Urothelium cell line (cell line): ENCODE results near the gene NLRP12.
"Not testable (repeated sequence)": the region's sequence is repeated elsewhere in the genome, so short reads cannot be mapped to it uniquely, and the experiment has no call there.

Source experiments
- DNase-seq: peaks from one replicate; pipeline ENCODE4 v3.0.0; 2011; ENCODE audit warnings: low spot score, mixed read lengths
- FAIRE-seq: peaks from 2 replicates; lab custom pipeline; 2011; peaks lifted over from hg19 to GRCh38; lab: Jason Lieb, UNC

The NLRP12 gene

GRCh38 chr19:53782698-53783097, 41.4 kb downstream of the NLRP12 start:
- DNase-seq (no peak), FAIRE-seq (no peak)

DNA sequence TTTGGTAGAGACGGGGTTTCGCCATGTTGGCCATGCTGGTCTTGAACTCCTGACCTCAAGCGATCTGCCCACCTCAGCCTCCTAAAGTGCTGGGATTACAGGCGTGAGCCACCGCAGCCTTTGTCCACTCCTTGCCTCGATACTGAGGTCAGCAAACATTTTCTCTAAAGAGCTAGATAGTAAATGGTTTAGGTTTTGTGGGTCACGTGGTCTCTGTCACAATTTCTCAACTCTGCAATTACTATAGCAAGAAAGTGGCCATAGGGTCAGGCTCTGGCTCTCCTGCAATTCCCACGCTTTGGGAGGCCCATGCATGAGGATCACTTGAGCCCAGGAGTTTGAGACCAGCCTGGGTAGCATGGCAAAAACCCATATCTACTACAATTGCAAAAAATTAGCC, 42.8 kb downstream of the NLRP12 start:
- not testable (repeated sequence) for FAIRE-seq, DNase-seq

GRCh38 chr19:53780506-53780905, 43.6 kb downstream of the NLRP12 start:
- no peak for DNase-seq
- no peak for FAIRE-seq

DNA sequence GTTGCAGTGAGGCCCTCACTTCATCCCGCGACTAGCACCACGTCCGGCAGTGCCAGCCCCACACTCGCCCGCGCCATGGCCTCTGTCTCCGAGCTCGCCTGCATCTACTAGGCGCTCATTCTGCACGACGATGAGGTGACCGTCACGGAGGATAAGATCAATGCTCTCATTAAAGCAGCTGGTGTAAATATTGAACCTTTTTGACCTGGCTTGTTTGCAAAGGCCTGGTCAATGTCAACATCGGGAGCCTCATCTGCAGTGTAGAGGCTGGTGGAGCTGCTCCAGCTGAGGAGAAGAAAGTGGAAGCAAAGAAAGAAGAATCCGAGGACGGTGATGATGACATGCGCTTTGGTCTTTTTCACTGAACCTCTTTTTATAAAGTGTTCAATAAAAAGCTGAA, 48.6 kb downstream of the NLRP12 start:
- FAIRE-seq, result no peak
- DNase-seq, result no peak

DNA sequence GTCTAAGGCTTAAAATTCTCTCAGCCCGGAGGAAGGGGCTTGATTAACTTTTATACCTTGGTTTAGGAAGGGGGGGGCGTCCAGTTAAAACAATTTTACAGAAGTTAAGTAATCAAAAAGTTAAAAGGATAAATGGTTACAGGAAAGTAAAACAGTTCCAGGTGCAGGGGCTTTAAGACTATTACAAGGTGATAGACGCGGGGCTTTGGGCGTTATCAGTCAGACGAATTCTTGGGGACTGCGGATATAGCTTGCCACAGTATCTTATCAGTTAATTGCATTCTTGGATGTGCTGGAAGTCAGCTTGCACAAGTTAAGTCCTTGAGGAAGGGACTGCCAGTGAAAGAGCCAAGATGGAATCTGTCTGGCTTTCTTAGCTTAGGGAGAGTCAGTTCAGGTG, 49.6 kb downstream of the NLRP12 start:
- not testable (repeated sequence) for FAIRE-seq

GRCh38 chr19:53773999-53774398, 50.1 kb downstream of the NLRP12 start:
- FAIRE-seq, result no peak
- no peak for DNase-seq

More for the DNA sequence above, 49.6 kb downstream of the NLRP12 start:
- DNase-seq, result not testable (repeated sequence)

DNA sequence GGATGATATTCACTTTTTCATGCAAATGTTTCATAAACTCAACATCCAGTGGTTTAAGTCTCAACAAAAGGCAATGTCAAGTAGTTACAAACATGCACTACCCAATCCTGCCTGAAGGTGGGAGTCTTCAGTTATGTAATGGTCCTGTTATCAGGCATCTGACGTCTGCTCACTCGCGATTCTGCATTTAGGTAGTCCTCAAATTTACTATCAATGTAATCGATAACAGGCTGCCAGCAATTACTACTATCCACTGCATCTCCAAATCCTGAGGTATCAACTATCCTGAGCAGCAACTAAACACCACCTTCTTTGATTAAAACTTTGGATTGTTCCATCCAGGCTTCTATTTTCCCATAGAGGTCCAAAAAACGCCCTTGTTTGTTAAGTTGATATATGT, 51.2 kb downstream of the NLRP12 start:
- peak; percentile 50 for DNase-seq
- peak; percentile 96 for FAIRE-seq

DNA sequence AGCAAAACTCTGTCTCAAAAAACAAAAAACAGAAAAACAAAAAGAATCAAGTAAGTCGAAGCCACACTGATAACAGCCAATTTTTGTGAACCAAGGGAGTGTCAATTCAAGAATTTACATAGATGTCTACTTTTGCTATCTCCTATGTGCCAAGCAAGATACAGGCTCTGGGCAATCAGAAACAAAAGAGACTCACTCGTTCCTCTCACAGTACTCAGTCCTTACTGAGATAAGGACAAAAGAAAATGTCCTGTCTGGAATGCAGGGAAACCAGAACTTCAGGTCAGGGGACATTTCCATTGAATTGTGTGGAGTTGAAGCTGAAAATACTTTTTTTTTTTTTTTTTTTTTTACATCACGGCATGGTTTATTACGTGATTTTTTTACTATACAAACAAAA, 53.0 kb downstream of the NLRP12 start:
- FAIRE-seq, result no peak
- no peak for DNase-seq

GRCh38 chr19:53769696-53770309, 54.3 kb downstream of the NLRP12 start:
- FAIRE-seq, result not testable (repeated sequence)

GRCh38 chr19:53768401-53768800, 55.7 kb downstream of the NLRP12 start:
- no peak for DNase-seq
- no peak for FAIRE-seq

More at GRCh38 chr19:53769696-53770309, 54.3 kb downstream of the NLRP12 start:
- not testable (repeated sequence) for DNase-seq

DNA sequence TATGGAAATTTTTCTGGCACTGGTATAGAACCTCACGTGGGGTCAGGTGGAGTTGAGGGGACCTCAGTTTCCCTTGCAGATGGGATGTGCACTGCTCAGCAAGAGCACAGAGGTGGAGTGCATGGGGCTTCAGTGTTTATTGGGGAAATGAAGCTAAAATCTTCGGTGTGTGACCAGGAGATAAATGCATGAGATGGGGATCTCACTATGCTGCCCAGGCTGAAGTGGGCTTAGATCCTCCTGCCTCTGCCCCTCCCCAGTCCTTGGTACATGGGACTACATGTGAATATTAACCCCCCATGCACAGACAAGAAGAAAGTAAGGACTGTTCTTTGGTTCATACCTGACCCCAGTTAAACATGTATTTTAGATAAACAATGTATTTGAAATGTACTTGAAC, 65.1 kb downstream of the NLRP12 start:
- DNase-seq, FAIRE-seq: not testable (repeated sequence)
